CD14-positive monocyte (primary cell): ENCODE measurements around the gene HBA1. TPM values are rescaled to one million over a fixed set of nuclear protein-coding genes. Genes with fewer than 3 reads are reported as not detected.

ENCODE experiments used
- DNase-seq, 3 donors: peaks; one replicate each; pipeline ENCODE4 v3.0.0-alpha.2; 2011 to 2022
- H2AFZ ChIP-seq: 2 replicates; pipeline ENCODE4 v1.6.0; 2012; ENCODE audit warnings: mild to moderate bottlenecking, low read depth, low read length, inconsistent platforms; ENCODE audit not compliant: insufficient read depth, poor library complexity, severe bottlenecking
- H3K27ac ChIP-seq, 2 donors: 1 replicate in 1 of 2; 2 replicates in 1 of 2; pipeline ENCODE4 v1.5.1; 2012 to 2013; ENCODE audit warnings: low read length in 2 of 2, control low read depth in 1 of 2, inconsistent platforms in 1 of 2, low read depth in 1 of 2, mild to moderate bottlenecking in 1 of 2
- H3K27me3 ChIP-seq, 2 donors: one replicate each; pipeline versions ENCODE4 v1.6.0 to v1.6.1; 2011 to 2013; ENCODE audit warnings: low read length in 2 of 2; ENCODE audit not compliant: control insufficient read depth in 2 of 2, insufficient read depth in 2 of 2
- H3K36me3 ChIP-seq, 2 donors: replicated peaks in 1 of 2; 1 replicate in 1 of 2; 2 replicates in 1 of 2; pipeline versions ENCODE4 v1.5.1 to v1.6.1; 2012 to 2013; ENCODE audit warnings: low read length in 2 of 2, control low read depth in 1 of 2, inconsistent platforms in 1 of 2, mild to moderate bottlenecking in 1 of 2; ENCODE audit not compliant: insufficient read depth in 2 of 2, control insufficient read depth in 1 of 2
- H3K4me1 ChIP-seq, 2 donors: 1 replicate in 1 of 2; 2 replicates in 1 of 2; pipeline versions ENCODE4 v1.5.1 to v1.6.1; 2012 to 2013; ENCODE audit warnings: low read length in 2 of 2, control low read depth in 1 of 2, inconsistent platforms in 1 of 2, mild to moderate bottlenecking in 1 of 2, moderate library complexity in 1 of 2; ENCODE audit not compliant: insufficient read depth in 2 of 2, control insufficient read depth in 1 of 2
- H3K4me2 ChIP-seq: replicated peaks from 2 replicates; pipeline ENCODE3; 2012; ENCODE audit warnings: low read length, moderate library complexity, mild to moderate bottlenecking; ENCODE audit not compliant: poor library complexity, severe bottlenecking; ENCODE audit errors: extremely low read depth
- H3K4me3 ChIP-seq, 3 experiments: fragments of 200-600 bp in 1 of 3; sonication (generic) in 1 of 3; replicated peaks in 1 of 3; 1 replicate in 2 of 3; 2 replicates in 1 of 3; pipeline ENCODE4 v1.5.1; 2011 to 2013; ENCODE audit warnings: low read length in 3 of 3, mild to moderate bottlenecking in 3 of 3, control low read depth in 2 of 3, low read depth in 2 of 3, inconsistent platforms in 1 of 3, moderate library complexity in 1 of 3
- H3K79me2 ChIP-seq: 2 replicates; pipeline ENCODE4 v1.6.0; 2012; ENCODE audit warnings: mild to moderate bottlenecking, control low read depth, inconsistent platforms, low read length, moderate library complexity; ENCODE audit not compliant: insufficient read depth
- H3K9ac ChIP-seq: 2 replicates; pipeline ENCODE4 v1.6.0; 2017; ENCODE audit warnings: low read length, mild to moderate bottlenecking; ENCODE audit not compliant: insufficient read depth, poor library complexity, severe bottlenecking
- H3K9me3 ChIP-seq, 2 donors: replicated peaks in 1 of 2; 1 replicate in 1 of 2; 2 replicates in 1 of 2; pipeline versions ENCODE4 v1.5.1 to v1.6.1; 2012 to 2013; ENCODE audit warnings: low read length in 2 of 2, control low read depth in 1 of 2; ENCODE audit not compliant: control insufficient read depth in 1 of 2, insufficient read depth in 1 of 2
- H4K20me1 ChIP-seq: 2 replicates; pipeline ENCODE4 v1.6.0; 2012; ENCODE audit warnings: mild to moderate bottlenecking, low read length, control low read depth, moderate library complexity; ENCODE audit not compliant: insufficient read depth
- H3K27ac Mint-ChIP-seq, 7 donors: one replicate each; pipeline ENCODE4 v1.8.0; 2020; ENCODE audit warnings: mild to moderate bottlenecking in 7 of 7, mixed read lengths in 7 of 7, moderate library complexity in 6 of 7, inconsistent platforms in 2 of 7
- H3K27me3 Mint-ChIP-seq, 3 donors: one replicate each; pipeline ENCODE4 v1.8.0; 2021 to 2022; ENCODE audit warnings: low read depth in 3 of 3, mild to moderate bottlenecking in 3 of 3, mixed read lengths in 3 of 3, moderate library complexity in 3 of 3, inconsistent platforms in 1 of 3
- H3K36me3 Mint-ChIP-seq, 2 donors: one replicate each; pipeline ENCODE4 v1.8.0; 2020; ENCODE audit warnings: mixed read lengths in 2 of 2, inconsistent platforms in 1 of 2, mild to moderate bottlenecking in 1 of 2
- H3K4me1 Mint-ChIP-seq: one replicate; pipeline ENCODE4 v1.8.0; 2020; ENCODE audit warnings: mild to moderate bottlenecking, mixed read lengths
- H3K4me3 Mint-ChIP-seq, 2 donors: one replicate each; pipeline ENCODE4 v1.8.0; 2020; ENCODE audit warnings: mild to moderate bottlenecking in 2 of 2, mixed read lengths in 2 of 2, moderate library complexity in 1 of 2
- H3K9me3 Mint-ChIP-seq, 7 donors: one replicate each; pipeline ENCODE4 v1.8.0; 2020 to 2022; ENCODE audit warnings: mixed read lengths in 7 of 7, mild to moderate bottlenecking in 6 of 7, moderate library complexity in 6 of 7, inconsistent platforms in 2 of 7
- WGBS: methylation state at CpG from one replicate; pipeline ENCODE4 v1.1.5; 2013; ENCODE audit warnings: missing lambda C conversion rate; ENCODE audit not compliant: insufficient coverage; 5-methylcytosine and 5-hydroxymethylcytosine counted together
- intact Hi-C, 2 donors: fragments of 100-400 bp; cut with micrococcal nuclease; formaldehyde crosslinking; loops; one replicate each; pipeline versions ENCODE4 v1.15.0 to v1.15.1; 2023
- polyA plus RNA-seq, 3 donors: library from polyadenylated mRNA; depleted of rRNA in 1 of 3; unstranded in 2 of 3; stranded (reverse) in 1 of 3; fragments of 300-500 nt in 2 of 3; fragments of >200 nt in 1 of 3; fragmentation: Illumina TruSeq in 2 of 3; gene quantifications; 1 replicate in 2 of 3; 2 replicates in 1 of 3; pipeline ENCODE4 v1.2.3, GENCODE V29; 2012 to 2021
- TF ChIP-seq, protein P1 (sequence below): fragments of 200-600 bp; IDR thresholded peaks from one replicate; pipeline ENCODE4 v1.8.0; 2022; ENCODE audit warnings: antibody characterized with exemption, mild to moderate bottlenecking

HBA1 gene
- polyA plus RNA-seq, 3 donors, result 0.31 to 23.8 (median 22.9) TPM

DNA sequence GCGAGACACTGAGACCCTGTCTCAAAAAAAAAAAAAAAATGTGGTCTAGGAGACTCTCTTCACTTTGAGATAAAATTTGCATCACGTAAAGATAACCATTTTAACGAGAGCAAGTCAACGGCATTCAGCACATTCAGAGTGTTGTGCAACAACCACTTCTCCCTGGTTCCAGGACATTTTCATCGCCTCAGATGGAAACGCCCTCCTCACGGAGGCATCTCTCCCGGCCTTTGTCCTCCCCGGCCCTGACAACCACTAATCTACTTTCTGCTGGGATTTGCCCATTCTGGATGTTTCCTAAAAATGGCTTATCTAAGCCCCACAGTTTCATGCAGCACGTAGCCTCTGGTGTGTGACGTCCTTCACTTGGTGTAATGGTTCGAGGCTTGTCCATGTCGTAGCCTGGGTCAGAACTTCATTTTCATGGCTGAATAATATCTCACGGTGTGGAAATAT is 31.7 kb upstream of the HBA1 start:
- Histone ChIP-seq H2AFZ (no peak overlapping the region), H3K9ac (no peak overlapping the region), H3K9me3 (no peaks in the 10 kb centered on the region), H3K27ac (no peak overlapping the region), H3K36me3 (no peaks in the 10 kb centered on the region), H3K27me3 (peaks cover 0 to 13% of the 10 kb centered on the region in 2 donors), H3K4me1 (no peaks in the 10 kb centered on the region), H3K4me3 (no peak overlapping the region), H3K4me2 (no peak overlapping the region), H3K79me2 (no peaks in the 10 kb centered on the region), H4K20me1 (no peaks in the 10 kb centered on the region)
- intact Hi-C loops, result no loop called here
- Mint-ChIP-seq H3K27ac (peak overlapping the region in 1 of 7 donors; percentile 37), H3K36me3 (no peaks in the 10 kb centered on the region), H3K4me3 (no peak overlapping the region), H3K9me3 (no peaks in the 10 kb centered on the region), H3K27me3 (peaks cover 17 to 33% (median 24%) of the 10 kb centered on the region in 3 donors), H3K4me1 (no peaks in the 10 kb centered on the region)
- WGBS, result 84% methylated on average over 14 of the region's 14 CpGs
- DNase-seq, result no peak
- TF ChIP-seq, protein P1, sequence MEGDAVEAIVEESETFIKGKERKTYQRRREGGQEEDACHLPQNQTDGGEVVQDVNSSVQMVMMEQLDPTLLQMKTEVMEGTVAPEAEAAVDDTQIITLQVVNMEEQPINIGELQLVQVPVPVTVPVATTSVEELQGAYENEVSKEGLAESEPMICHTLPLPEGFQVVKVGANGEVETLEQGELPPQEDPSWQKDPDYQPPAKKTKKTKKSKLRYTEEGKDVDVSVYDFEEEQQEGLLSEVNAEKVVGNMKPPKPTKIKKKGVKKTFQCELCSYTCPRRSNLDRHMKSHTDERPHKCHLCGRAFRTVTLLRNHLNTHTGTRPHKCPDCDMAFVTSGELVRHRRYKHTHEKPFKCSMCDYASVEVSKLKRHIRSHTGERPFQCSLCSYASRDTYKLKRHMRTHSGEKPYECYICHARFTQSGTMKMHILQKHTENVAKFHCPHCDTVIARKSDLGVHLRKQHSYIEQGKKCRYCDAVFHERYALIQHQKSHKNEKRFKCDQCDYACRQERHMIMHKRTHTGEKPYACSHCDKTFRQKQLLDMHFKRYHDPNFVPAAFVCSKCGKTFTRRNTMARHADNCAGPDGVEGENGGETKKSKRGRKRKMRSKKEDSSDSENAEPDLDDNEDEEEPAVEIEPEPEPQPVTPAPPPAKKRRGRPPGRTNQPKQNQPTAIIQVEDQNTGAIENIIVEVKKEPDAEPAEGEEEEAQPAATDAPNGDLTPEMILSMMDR, result no peak

DNA sequence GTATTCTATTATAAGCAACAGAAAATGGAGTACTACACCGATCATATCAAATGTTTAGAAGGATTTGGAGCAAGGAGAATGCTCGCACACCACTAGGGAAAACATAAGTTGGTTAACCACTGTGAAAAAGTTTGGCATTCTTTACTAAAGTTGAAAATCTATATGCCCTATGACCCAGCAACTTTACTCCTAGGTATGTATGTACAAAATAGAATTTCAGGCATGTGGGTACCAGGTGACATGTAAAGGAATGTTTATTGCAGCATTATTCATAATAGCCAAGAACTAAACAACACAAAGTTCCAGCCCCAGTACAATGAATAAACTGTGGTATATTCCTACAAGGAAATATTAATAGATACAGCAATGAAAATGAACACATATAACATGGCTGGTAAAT is 29.8 kb upstream of the HBA1 start:
- TF ChIP-seq, protein P1, result no peak
- Mint-ChIP-seq H3K27ac (no peak overlapping the region), H3K27me3 (peaks cover 27 to 50% (median 35%) of the 10 kb centered on the region in 3 donors), H3K9me3 (no peaks in the 10 kb centered on the region), H3K4me3 (no peak overlapping the region), H3K36me3 (no peaks in the 10 kb centered on the region), H3K4me1 (no peaks in the 10 kb centered on the region)
- Histone ChIP-seq H3K79me2 (no peaks in the 10 kb centered on the region), H3K9ac (no peak overlapping the region), H3K4me1 (no peaks in the 10 kb centered on the region), H3K27ac (no peak overlapping the region), H3K4me2 (no peak overlapping the region), H2AFZ (no peak overlapping the region), H3K36me3 (no peaks in the 10 kb centered on the region), H4K20me1 (no peaks in the 10 kb centered on the region), H3K27me3 (peaks cover 2 to 25% of the 10 kb centered on the region in 2 donors), H3K9me3 (no peaks in the 10 kb centered on the region), H3K4me3 (no peak overlapping the region)
- intact Hi-C loops, result no loop called here
- no CpG with 5 or more reads among the region's 2 CpGs for WGBS
- DNase-seq, result no peak
